LoVo (cell line): ENCODE measurements around the gene DLX4.

ENCODE experiments used
- DNase-seq: peaks from one replicate; pipeline ENCODE4 v3.0.0-alpha.2; 2016; ENCODE audit warnings: low spot score

The DLX4 gene

GRCh38 chr17:49969134-49969759 is at the start of gene DLX4:
TSS of gene DLX4 (plus strand) at chr17:49969190. CDS start at chr17:49969469, 279 bp downstream.
- DNase-seq: no peak

GRCh38 chr17:49920030-49920769 is 48.8 kb upstream of the DLX4 start:
- no peak for DNase-seq

GRCh38 chr17:49922095-49922494 is 46.9 kb upstream of the DLX4 start:
- DNase-seq: no peak

- DNase-seq: no peak
Measured at GRCh38 chr17:49924116-49924515, 44.9 kb upstream of the DLX4 start.

- DNase-seq: no peak
Measured at GRCh38 chr17:49924589-49924988, 44.4 kb upstream of the DLX4 start.

- DNase-seq: no peak
Measured at GRCh38 chr17:49925921-49926320, 43.1 kb upstream of the DLX4 start.

GRCh38 chr17:49926886-49927285 is 42.1 kb upstream of the DLX4 start:
- DNase-seq: no peak

- DNase-seq: no peak
Measured at GRCh38 chr17:49928126-49928800, 40.7 kb upstream of the DLX4 start.

GRCh38 chr17:49928837-49929475 is 40.0 kb upstream of the DLX4 start:
- DNase-seq: peak; percentile 26

GRCh38 chr17:49930880-49931279 is 38.1 kb upstream of the DLX4 start:
- no peak for DNase-seq

- DNase-seq: no peak
Measured at GRCh38 chr17:49931416-49932137, 37.4 kb upstream of the DLX4 start.

GRCh38 chr17:49932138-49932723 is 36.8 kb upstream of the DLX4 start:
- no peak for DNase-seq

- DNase-seq: no peak
Measured at GRCh38 chr17:49932901-49933300, 36.1 kb upstream of the DLX4 start.

GRCh38 chr17:49935526-49936210 is 33.3 kb upstream of the DLX4 start:
- no peak for DNase-seq

- DNase-seq: no peak
Measured at GRCh38 chr17:49936386-49936785, 32.6 kb upstream of the DLX4 start.

GRCh38 chr17:49939318-49939717 is 29.7 kb upstream of the DLX4 start:
- DNase-seq: no peak

GRCh38 chr17:49941427-49941826 is 27.6 kb upstream of the DLX4 start:
- no peak for DNase-seq

GRCh38 chr17:49942947-49943346 is 26.0 kb upstream of the DLX4 start:
- no peak for DNase-seq

GRCh38 chr17:49944273-49944870 is 24.6 kb upstream of the DLX4 start:
- no peak for DNase-seq

- no peak for DNase-seq
Measured at GRCh38 chr17:49946208-49946607, 22.8 kb upstream of the DLX4 start.
